CD4-positive, alpha-beta T cell treated with Interleukin-12 subunit alpha and Interleukin-12 subunit beta, for 1 hour (primary cell): ENCODE measurements around the gene LYPD3.

ENCODE experiments used
- DNase-seq: peaks from one replicate; pipeline ENCODE4 v3.0.0-alpha.2; 2020

LYPD3 gene

DNA sequence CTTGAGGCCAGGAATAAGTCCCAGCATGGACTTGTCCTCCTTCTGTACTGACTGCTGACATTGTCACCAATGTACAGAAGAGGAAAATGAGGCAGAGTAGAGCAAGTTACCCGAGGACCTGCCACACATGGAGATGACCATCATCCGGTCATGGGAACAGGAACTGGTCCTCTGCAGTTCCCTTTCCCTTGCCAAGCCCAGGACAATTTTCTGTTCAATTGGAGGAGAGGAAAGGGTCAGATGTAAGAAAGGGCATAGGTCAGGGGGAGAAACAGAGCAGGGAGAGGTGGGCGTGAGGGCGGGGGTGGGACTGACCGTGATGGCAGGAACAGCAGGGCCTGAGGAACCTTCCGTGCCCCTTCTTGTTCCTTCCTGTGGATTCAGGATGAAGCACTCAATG lies 20.5 kb upstream of the LYPD3 start:
- no peak for DNase-seq

DNA sequence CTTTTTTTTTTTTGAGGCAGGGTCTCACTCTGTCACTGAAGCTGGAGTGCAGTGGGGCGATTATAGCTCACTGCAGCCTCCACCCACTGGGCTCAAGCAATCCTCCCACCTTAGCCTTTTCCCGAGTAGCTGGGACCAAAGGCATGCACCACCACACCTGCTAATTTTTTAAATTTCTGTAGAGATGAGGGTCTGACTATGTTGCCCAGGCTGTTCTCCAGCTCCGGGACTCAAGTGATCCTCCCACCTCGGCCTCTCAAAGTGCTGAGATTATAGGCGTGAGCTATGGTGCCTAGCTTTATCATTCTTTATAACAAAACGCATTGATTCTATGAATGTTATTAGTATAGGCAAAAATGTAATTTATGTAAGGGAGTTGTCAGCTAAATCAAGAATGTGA lies 17.9 kb upstream of the LYPD3 start:
- no peak for DNase-seq

GRCh38 chr19:43482193-43482592 lies 16.8 kb upstream of the LYPD3 start:
- no peak for DNase-seq

DNA sequence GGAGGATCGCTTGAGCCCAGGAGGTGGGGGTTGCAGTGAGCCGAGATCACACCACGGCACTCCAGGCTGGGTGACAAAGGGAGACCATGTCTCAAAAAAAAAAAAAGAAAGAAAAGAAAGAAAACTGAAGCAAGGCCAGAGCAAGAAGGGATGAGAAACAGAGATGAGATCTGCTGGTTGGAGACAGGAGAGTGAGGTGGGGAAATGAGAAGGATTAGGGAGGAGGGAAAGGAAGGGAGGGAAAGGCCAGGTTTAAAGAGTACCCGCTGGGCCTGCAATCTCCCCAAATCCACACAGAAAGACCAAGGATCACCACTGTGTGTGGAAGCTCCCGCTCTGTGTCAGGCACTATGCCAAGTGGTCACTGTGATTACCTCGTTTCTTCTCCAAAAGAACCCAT lies 16.3 kb upstream of the LYPD3 start:
- DNase-seq: no peak

GRCh38 chr19:43480574-43480973 lies 15.2 kb upstream of the LYPD3 start:
- DNase-seq: no peak

DNA sequence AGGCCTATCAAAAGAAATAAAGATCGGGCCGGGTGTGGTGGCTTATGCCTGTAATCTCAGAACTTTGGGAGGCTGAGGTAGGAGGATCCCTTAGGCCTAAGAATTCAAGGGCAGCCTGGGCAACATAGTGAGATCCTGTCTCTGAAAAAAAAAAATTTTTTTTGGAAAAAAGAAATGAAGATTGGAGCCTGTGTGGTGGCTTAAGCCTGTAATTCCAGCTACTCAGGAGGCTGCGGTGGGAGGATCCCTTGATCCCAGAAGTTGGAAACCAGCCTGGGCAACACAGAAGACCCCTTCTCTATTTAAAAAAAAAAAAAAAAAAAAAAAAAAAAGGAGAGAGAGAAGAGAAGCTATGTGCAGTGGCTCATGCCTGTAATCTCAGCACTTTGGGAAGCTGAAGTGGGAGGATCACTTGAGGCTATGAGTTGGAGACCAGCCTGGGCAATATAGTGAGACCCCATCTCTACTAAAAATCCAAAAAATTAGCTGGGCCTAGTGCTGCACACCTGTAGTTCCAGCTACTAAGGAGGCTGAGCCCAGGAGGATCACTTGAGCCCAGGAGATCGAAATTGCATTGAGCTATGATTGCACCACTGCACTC lies 14.7 kb upstream of the LYPD3 start:
- DNase-seq: no peak

GRCh38 chr19:43479226-43479625 lies 13.8 kb upstream of the LYPD3 start:
- no peak for DNase-seq

DNA sequence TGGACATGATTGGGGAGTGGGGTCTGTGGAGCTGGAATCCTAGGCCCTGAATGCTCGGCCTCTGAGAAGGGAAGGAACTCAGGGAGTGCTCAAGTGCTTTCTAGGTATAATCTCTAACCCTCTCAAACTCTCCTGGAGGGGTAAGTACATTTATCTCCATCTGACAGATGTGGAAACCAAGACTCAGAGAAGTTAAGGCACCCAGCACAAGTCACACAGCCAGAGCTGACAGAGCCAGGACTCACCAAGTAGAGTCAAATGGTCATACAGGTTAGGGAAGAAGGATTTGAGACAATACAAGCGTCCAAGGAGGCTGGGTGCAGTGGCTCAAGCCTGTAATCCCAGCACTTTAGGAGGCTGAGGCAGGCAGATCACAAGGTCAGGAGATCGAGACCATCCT lies 12.9 kb upstream of the LYPD3 start:
- no peak for DNase-seq

GRCh38 chr19:43476606-43477005 lies 11.2 kb upstream of the LYPD3 start:
- no peak for DNase-seq

- peak; percentile 96 for DNase-seq
Measured at GRCh38 chr19:43474986-43475705, 9.7 kb upstream of the LYPD3 start.

DNA sequence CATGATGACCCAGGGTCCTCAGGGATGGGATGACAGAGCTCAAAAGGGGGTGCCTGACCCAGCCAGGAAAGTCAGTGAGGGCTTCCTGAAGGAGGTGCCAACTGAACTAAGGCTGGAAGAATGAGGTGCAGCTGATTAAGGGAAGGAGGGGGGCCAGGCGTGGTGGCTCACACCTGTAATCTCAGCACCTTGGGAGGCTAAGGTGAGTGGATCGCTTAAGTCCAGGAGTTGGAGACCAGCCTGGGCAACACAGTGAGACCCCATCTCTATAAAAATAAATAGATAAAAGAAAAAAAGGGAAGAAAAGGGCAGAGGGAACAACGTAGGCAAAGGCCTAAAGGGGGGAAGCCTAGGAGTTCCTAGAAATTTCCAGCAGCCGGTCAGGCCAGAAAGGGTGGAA lies 9.1 kb upstream of the LYPD3 start:
- DNase-seq: no peak

DNA sequence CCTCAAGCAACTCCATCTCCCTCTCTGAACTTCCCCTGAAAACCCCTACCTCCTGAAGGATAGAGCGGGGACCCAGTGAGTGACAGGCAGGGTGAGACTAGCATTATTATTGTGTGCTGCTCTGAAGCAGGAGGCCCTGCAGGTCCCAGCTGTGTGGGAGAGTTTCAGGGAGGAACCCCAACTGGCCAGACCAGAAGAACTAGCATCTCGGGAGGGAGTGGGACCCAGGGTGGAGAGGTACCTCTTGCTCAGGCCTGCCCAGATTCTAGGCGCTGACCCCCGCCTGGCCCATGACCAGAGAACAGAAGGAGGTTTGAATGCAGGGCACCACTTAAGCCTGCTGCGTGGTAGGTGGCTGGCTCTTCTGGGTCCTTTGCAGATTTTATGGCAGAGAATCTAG lies 5.7 kb upstream of the LYPD3 start:
- DNase-seq: no peak

DNA sequence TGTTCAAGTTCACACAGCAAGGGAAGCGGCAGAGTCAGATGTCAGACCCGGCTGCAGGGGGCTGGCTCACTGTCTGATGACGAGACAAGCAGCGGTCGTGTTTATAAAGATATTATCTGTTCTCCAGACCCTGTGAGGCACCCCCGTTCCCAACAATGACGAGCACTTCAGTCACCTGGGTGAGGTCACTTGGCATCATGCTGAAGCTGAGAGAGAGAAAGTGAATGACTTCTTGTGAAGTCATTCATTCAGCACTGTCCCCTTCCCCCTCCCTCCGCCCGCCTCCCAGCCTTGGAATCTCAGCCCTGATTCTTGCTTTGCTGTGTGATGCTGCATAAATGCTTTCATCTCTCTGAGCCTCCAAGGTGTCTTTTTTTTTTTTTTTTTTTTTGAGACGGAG lies 4.9 kb upstream of the LYPD3 start:
- DNase-seq: peak; percentile 53

DNA sequence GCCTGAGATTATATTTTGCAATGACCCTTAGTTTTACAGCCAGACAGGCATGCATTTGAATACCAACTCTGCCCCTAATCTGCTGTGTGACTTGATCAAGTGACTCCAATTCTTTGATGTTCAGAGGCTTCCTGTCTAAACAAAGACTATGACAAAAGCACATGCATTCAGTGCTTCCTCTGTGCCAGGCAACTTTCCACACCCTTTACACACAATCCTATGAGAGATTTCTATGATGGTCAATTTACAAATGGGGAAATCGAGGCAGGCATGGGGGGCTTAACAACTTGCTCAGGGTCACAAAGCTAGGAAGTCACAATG lies 3.7 kb upstream of the LYPD3 start:
- DNase-seq: peak; percentile 59

- no peak for DNase-seq
Measured at GRCh38 chr19:43468354-43469159, 3.1 kb upstream of the LYPD3 start.

GRCh38 chr19:43467730-43468129 lies 2.3 kb upstream of the LYPD3 start:
- no peak for DNase-seq

DNA sequence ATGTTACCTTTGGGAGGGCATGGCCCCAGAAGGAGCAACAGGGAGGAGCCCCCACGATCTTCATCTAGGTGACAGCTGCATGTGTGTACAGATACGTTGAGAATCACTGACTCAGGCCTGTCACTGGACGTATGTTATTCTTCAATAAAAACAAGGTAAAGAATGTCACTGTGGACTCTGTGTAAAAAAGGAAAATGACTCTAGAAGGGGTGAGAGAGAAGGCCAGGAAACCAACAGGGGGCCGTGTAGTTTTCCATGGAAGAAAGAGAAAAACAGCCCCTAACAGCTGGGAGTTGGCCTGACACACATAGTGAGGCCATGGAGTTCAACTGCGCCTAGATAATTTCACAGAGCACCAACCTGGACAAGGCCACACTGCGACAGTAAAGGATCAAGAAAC lies 1.9 kb upstream of the LYPD3 start:
- no peak for DNase-seq

- DNase-seq: no peak
Measured at GRCh38 chr19:43466793-43467192, 1.4 kb upstream of the LYPD3 start.

DNA sequence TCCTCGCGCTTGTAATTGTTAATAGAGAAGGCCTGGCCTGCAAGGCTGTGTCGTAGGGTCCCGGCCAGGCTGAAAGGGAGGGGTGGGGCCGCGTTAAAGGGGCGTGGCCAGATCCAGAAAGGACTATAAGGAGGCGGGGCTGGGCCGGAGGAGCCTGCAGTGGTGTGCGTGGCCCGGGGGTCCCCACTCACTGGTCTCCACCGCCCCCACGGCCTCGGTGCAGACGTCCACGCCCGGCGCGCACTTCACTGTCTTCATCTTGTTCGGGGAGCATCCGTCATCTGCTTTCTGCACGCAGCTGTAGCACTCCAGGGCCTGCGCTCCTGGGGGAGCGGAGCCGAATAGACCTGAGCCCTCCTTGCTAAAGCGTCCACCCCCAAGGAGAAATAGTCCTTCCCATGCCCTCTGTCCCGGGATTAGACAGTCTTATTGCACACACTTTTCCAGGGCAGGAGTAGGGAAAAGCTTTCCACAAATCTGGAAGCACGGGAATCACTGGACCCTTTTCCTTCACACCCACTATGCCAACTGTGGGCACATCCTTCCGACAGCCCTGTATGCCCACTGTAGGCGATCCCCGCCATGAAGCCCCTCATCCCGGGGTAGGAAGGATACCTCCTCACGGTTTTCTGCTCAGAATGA lies 1.2 kb downstream of the LYPD3 start:
- no peak for DNase-seq

DNA sequence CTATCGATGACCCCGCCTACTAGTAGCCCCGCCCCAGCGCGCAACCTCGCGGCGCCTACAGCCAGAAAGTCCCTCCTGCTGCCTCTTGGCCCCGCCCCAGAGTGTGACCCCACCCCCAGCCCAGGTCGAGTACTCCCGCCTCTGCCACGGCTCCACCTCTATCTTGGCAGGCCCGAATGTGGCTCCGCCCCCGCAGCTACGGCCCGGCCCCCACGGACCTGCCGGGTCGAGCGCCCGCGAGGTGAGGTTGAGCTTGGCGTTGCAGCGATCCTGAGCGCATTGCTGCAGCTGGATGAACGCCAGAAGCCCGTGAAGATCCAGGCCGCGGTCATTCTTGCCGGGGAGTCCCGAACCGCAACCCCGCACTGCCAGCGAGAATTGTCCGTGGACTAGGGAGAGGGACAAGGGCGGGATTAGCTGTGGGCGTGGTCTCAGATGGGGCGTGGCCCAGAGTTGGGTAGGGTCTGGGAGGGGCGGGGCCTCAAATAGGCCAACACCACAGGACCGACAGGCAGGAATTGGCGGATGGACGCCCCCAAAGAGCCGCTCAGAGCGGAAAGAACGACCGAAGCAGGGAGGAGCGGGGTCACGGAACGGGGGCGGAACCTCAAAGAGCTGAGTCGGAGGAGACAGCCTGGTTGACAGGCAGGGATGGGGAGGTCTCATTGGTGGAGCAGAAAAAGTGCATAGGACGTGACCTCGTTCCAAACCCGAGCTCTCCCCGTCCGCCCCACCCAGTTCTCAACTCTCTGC lies 1.9 kb downstream of the LYPD3 start:
- DNase-seq: peak; percentile 100

DNA sequence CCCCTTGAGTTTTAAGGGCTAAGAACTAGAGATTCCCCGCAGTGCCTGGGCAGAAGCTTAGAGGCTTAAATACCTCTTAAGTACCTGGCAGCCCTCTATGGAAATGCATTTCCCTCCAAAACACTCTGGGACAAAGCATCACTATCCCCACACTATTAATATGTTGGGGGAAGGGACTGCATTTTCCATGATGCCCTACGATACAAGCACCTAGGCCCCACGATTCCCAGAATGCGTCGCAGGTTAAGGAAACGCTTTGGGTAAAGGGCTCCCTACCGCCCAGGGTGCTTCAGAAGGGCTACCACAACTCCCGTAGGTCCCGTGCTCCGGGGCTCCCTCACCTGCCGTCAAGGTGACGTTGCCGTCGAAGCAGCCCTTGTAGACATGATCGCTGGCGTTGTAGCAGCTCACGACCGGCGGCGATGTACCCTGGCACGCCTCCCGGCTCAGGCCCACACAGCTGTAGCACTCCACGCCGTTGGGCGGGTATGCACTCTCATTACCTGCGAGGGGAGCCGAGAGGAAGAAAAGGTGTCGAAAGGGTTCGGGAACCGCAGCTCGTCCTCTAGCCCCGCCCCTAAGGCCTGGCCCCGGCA lies 2.5 kb downstream of the LYPD3 start:
- no peak for DNase-seq

DNA sequence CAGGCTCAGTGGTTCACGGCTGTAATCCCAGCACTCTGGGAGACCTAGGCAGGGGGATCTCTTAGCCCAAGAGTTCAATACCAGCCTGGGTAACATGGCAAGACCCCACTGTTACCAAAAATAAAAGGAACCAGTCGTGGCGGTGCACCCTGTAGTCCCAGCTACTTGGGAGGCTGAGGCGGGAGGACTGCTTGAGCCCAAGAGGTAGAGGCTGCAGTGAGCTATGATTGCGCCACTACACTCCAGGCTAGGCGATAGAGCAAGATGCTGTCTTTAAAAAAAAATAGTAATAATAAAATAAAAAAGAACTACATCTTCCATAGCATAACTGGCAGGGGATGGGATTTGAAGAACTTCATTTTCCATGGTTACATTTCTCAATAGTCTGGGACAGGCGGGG lies 3.0 kb downstream of the LYPD3 start:
- no peak for DNase-seq

GRCh38 chr19:43461303-43461702 lies 4.1 kb downstream of the LYPD3 start:
- DNase-seq: no peak
